GM12872 (cell line): ENCODE data around the gene GTSE1.

Source experiments
- TF ChIP-seq, protein P1 (sequence below): IDR thresholded peaks from 3 replicates; pipeline ENCODE4 v1.5.1; 2011; ENCODE audit warnings: low read depth, mild to moderate bottlenecking, low read length, moderate library complexity; ENCODE audit not compliant: insufficient read depth

GTSE1 gene

DNA sequence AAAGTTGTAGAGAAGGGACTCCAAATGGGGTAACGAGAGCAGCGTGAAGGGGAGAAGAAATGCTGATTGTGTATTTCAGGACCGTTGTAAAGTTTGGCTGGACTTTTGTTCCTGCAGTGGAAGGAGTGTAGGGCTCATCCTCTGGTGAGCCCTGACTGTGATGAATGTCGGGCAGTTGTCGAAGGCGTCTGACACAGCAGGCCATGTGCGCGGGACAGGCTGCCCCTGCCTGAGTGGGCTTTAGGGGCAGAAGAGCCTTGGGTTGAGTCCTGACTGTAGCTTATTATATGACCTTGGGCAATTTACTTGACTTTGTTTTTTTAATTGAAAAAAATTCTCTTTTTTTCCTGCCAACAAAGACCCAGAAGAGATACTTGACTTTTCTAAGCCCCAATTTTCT is 42.0 kb downstream of the GTSE1 start:
- TF ChIP-seq, protein P1, sequence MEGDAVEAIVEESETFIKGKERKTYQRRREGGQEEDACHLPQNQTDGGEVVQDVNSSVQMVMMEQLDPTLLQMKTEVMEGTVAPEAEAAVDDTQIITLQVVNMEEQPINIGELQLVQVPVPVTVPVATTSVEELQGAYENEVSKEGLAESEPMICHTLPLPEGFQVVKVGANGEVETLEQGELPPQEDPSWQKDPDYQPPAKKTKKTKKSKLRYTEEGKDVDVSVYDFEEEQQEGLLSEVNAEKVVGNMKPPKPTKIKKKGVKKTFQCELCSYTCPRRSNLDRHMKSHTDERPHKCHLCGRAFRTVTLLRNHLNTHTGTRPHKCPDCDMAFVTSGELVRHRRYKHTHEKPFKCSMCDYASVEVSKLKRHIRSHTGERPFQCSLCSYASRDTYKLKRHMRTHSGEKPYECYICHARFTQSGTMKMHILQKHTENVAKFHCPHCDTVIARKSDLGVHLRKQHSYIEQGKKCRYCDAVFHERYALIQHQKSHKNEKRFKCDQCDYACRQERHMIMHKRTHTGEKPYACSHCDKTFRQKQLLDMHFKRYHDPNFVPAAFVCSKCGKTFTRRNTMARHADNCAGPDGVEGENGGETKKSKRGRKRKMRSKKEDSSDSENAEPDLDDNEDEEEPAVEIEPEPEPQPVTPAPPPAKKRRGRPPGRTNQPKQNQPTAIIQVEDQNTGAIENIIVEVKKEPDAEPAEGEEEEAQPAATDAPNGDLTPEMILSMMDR: no peak

GRCh38 chr22:46339956-46340355 is 43.3 kb downstream of the GTSE1 start:
- TF ChIP-seq, protein P1: no peak

GRCh38 chr22:46340676-46341075 is 44.0 kb downstream of the GTSE1 start:
- TF ChIP-seq, protein P1: no peak

DNA sequence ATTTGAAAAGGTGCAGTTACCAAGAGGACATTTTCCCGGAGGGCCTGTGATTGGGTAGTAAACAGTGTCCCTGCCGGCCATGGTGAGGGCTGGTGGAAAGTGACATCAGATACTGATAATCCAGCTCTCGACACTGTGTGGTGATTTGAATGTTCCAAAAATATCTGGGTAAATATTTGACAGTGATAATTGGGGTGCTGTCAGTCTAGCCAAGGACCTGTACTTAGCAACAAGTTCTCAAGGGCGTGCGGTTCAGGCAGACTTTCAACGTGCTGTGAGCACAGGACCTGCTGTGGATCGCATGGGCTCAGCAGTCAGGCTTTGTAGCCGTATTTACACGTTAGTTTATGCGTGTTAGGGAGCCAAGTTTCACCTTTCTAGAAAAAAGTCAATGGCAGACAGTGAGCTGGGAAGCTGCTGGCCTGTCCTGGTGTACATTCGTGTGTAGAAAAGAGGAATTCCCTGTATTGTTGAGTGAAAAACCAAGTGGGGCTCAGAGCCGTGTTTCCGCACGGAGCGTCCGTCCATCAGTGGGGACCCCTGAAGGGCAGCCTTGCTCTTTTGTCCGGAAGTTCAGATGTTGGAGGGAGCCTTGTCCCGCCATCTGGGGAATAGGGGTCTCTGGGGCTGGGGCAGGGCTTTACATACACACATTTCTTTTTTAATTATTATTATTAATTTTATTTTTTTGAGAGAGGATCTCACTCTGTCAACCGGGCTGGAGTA is 50.2 kb downstream of the GTSE1 start:
- TF ChIP-seq, protein P1: no peak

- TF ChIP-seq, protein P1: no peak
These were observed 51.0 kb downstream of the GTSE1 start for GRCh38 chr22:46347646-46348045.

- TF ChIP-seq, protein P1: no peak
These were observed 51.5 kb downstream of the GTSE1 start for GRCh38 chr22:46348099-46348695.

DNA sequence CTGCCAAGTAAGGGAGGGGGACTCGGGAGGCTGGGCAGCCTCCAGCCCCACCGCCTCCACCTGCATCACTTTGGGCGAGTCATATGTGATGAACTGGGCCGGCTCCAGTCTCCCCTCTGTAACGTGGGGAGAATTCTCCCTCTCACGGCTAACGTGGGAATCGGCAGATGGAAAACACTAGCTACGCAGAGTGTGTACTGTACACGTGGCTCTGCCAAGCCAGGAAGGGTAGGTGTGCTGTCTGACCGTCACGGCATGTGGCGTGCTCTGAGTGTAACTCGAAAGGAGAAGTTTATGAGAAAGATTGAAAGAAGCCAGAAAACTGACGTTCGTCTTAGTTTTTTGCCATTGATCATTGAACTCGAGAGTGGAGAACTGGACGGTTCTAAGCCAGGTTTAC is 52.6 kb downstream of the GTSE1 start:
- TF ChIP-seq, protein P1: no peak
